Fibroblast of skin of right quadriceps (primary cell): ENCODE measurements around the gene RNF115.
"Not testable (repeated sequence)": the region's sequence is repeated elsewhere in the genome, so short reads cannot be mapped to it uniquely, and the experiment has no call there.

Experiments
- DNase-seq: peaks from one replicate; pipeline ENCODE4 v3.0.0-alpha.2; 2013

RNF115 gene

GRCh38 chr1:145726193-145726592 lies 97.7 kb downstream of the RNF115 start:
- DNase-seq, result not testable (repeated sequence)

- peak; percentile 56 for DNase-seq
Measured at GRCh38 chr1:145720878-145721671, 102.8 kb downstream of the RNF115 start.

GRCh38 chr1:145720556-145720877 lies 103.4 kb downstream of the RNF115 start:
- peak; percentile 84 for DNase-seq

GRCh38 chr1:145719230-145720079 lies 104.4 kb downstream of the RNF115 start, which contains the start of gene CD160:
CD160 (plus strand) TSS chr1:145719499; CDS start chr1:145728328, 8,829 bp downstream.
- no peak for DNase-seq

GRCh38 chr1:145718465-145718864 lies 105.4 kb downstream of the RNF115 start:
- DNase-seq, result not testable (repeated sequence)

- DNase-seq, result no peak
Measured at GRCh38 chr1:145717833-145718232, 106.1 kb downstream of the RNF115 start.

- no peak for DNase-seq
Measured at GRCh38 chr1:145716641-145717345, 107.1 kb downstream of the RNF115 start.

GRCh38 chr1:145714524-145715111 lies 109.3 kb downstream of the RNF115 start:
- DNase-seq, result no peak

GRCh38 chr1:145711213-145711651 lies 112.7 kb downstream of the RNF115 start:
- no peak for DNase-seq

- no peak for DNase-seq
Measured at GRCh38 chr1:145710291-145711027, 113.4 kb downstream of the RNF115 start.

- DNase-seq, result no peak
Measured at GRCh38 chr1:145708063-145708462, 115.8 kb downstream of the RNF115 start.

- DNase-seq, result no peak
Measured at GRCh38 chr1:145707183-145707867, 116.6 kb downstream of the RNF115 start, which contains the start of gene PDZK1. PDZK1 (minus strand) TSS chr1:145707368; CDS start chr1:145688021, 19,347 bp downstream.

- DNase-seq, result peak; percentile 34
Measured at GRCh38 chr1:145706086-145706664, 117.7 kb downstream of the RNF115 start.

GRCh38 chr1:145705622-145706021 lies 118.3 kb downstream of the RNF115 start:
- no peak for DNase-seq

GRCh38 chr1:145702826-145703225 lies 121.1 kb downstream of the RNF115 start:
- no peak for DNase-seq

- no peak for DNase-seq
Measured at GRCh38 chr1:145702052-145702451, 121.8 kb downstream of the RNF115 start.

- no peak for DNase-seq
Measured at GRCh38 chr1:145701306-145701862, 122.5 kb downstream of the RNF115 start.

GRCh38 chr1:145696630-145696960 lies 127.3 kb downstream of the RNF115 start:
- no peak for DNase-seq

GRCh38 chr1:145695821-145696629 lies 127.9 kb downstream of the RNF115 start:
- no peak for DNase-seq
